ENCODE data around the gene LMCD1. TPM values are rescaled to one million over a fixed set of nuclear protein-coding genes. Genes with fewer than 3 reads are reported as not detected.

The LMCD1 gene
- total and polyA plus RNA-seq, 4 donors = 33.6 to 179 (median 98.4) TPM

DNA sequence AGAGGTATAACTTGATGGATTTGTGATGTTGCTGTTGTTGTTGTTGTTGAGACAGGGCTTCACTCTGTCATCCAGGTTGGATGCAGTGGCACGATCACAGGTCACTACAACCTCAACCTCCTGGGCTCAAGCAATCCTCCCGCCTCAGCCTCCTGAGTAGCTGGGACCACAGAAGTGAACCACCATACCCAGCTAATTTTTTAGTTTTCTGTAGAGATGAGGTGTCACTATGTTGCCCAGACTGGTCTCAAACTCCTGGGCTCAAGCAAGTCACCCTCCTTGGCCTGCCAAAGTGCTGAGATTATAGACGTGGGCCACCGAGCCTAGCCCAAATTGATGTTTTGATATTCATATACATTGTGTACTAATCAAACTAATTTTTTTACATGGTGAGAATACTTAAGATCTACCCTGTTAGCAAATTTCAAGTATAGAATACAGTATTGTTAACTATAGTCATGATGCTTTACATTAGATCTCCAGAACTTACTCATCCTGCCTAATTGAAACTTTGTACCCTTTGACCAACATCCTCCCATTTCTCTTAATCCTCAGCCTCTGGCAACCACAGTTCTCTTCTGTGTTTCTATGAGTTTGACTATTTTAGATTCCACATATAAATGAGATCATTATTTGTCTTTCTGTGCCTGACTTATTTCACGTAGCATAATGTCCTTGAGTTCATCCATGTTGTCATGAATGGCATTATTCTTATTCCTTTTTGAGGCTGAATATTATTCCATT lies 23.2 kb downstream of the LMCD1 start:
- no peak overlapping the region for H3K27ac ChIP-seq (ENCODE audit: low read depth in 1 of 2, low read length in 1 of 2)
- peaks cover 3 to 10% (median 4%) of the 10 kb centered on the region in 4 donors for H3K36me3 ChIP-seq (ENCODE audit: control insufficient read depth in 4 of 4, insufficient read depth in 4 of 4, low read length in 4 of 4)
- no peaks in the 10 kb centered on the region for H3K9me3 ChIP-seq (ENCODE audit: control insufficient read depth in 4 of 4, insufficient read depth in 3 of 4, low read length in 3 of 4)
- H3K9ac ChIP-seq (ENCODE audit: insufficient read depth in 1 of 2, low read length in 2 of 2) = no peak overlapping the region
- H3K4me1 ChIP-seq (ENCODE audit: control insufficient read depth in 5 of 5, insufficient read depth in 5 of 5, low read length in 5 of 5) = peaks cover 12 to 48% (median 16%) of the 10 kb centered on the region in 5 donors
- TF ChIP-seq, protein P1, sequence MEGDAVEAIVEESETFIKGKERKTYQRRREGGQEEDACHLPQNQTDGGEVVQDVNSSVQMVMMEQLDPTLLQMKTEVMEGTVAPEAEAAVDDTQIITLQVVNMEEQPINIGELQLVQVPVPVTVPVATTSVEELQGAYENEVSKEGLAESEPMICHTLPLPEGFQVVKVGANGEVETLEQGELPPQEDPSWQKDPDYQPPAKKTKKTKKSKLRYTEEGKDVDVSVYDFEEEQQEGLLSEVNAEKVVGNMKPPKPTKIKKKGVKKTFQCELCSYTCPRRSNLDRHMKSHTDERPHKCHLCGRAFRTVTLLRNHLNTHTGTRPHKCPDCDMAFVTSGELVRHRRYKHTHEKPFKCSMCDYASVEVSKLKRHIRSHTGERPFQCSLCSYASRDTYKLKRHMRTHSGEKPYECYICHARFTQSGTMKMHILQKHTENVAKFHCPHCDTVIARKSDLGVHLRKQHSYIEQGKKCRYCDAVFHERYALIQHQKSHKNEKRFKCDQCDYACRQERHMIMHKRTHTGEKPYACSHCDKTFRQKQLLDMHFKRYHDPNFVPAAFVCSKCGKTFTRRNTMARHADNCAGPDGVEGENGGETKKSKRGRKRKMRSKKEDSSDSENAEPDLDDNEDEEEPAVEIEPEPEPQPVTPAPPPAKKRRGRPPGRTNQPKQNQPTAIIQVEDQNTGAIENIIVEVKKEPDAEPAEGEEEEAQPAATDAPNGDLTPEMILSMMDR (IDR thresholded peaks at IDR 0.05; ENCODE audit: control extremely low read depth, extremely low read depth) = no peak
- H3K27me3 ChIP-seq (ENCODE audit: control insufficient read depth in 3 of 3, insufficient read depth in 3 of 3, low read length in 2 of 3) = no peaks in the 10 kb centered on the region
- no peak for DNase-seq
- no peak for ATAC-seq (ENCODE audit: insufficient read depth, low FRiP score)
- WGBS, 2 donors = 76 to 87% methylated on average over 5 of the region's 5 CpGs
- H3K4me3 ChIP-seq = no peak overlapping the region

DNA sequence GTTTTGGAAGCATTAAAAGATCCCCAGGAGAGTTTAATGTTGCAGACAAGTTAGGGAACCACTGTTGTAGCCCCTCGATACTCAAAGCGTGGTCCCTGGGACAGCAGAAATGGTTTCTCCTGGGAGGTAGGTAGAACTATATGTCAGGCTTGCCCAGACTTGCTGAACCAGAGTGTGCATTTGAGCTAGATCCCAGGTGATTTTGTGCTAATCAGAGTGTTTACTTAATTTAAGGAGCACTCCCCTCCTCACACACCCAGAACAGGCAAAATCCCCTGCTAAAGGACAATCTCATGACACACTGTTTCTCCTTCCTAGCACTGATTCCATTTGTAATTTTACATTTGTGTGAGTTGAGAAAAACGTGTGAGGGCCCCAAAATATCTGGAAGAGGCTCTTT lies 24.3 kb downstream of the LMCD1 start:
- TF ChIP-seq, protein P1 (IDR thresholded peaks at IDR 0.05; ENCODE audit: control extremely low read depth, extremely low read depth) = no peak
- no peak for ATAC-seq (ENCODE audit: insufficient read depth, low FRiP score)
- Histone ChIP-seq H3K4me3 (no peak overlapping the region), H3K4me1 (ENCODE audit: control insufficient read depth in 5 of 5, insufficient read depth in 5 of 5, low read length in 5 of 5) (peaks cover 9 to 48% (median 22%) of the 10 kb centered on the region in 5 donors), H3K36me3 (ENCODE audit: control insufficient read depth in 4 of 4, insufficient read depth in 4 of 4, low read length in 4 of 4) (peaks cover 4 to 13% (median 7%) of the 10 kb centered on the region in 4 donors), H3K27me3 (ENCODE audit: control insufficient read depth in 3 of 3, insufficient read depth in 3 of 3, low read length in 2 of 3) (no peaks in the 10 kb centered on the region), H3K9ac (ENCODE audit: insufficient read depth in 1 of 2, low read length in 2 of 2) (no peak overlapping the region), H3K27ac (ENCODE audit: low read depth in 1 of 2, low read length in 1 of 2) (peak overlapping the region in 1 of 2 donors; percentile 17), H3K9me3 (ENCODE audit: control insufficient read depth in 4 of 4, insufficient read depth in 3 of 4, low read length in 3 of 4) (no peaks in the 10 kb centered on the region)
- WGBS, 2 donors = 77% methylated on average over 3 of the region's 3 CpGs
- DNase-seq = no peak

DNA sequence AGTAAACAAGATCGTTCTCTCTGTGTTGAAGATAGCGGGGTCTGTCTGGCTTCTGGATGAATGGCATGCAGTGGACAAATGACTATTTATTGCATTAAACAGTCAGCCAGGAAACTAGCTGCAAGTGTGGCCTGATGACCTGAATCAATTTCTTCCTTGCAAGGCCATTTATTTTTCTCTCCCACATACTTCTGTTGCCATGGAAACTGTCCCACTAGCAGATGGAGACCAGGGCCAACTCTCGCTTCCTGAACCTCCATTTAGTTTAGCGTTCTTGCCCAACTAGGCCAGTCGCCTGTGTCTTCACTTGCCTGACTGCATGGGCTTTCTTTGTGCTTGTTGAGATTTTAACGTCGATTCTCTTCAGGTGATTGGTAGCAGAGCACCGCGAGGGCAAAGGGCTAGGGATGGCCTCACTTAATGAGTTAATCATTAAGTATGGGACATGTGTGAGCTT lies 27.6 kb downstream of the LMCD1 start:
- peak overlapping the region; percentile 47 to 67 for H3K27ac ChIP-seq (ENCODE audit: low read depth in 1 of 2, low read length in 1 of 2)
- H3K9ac ChIP-seq (ENCODE audit: insufficient read depth in 1 of 2, low read length in 2 of 2) = peak overlapping the region in 1 of 2 donors; percentile 48
- ATAC-seq (ENCODE audit: insufficient read depth, low FRiP score) (no peak), DNase-seq (peak; percentile 82 to 95 (median 94))
- peaks cover 0 to 10% (median 2%) of the 10 kb centered on the region in 4 donors for H3K36me3 ChIP-seq (ENCODE audit: control insufficient read depth in 4 of 4, insufficient read depth in 4 of 4, low read length in 4 of 4)
- H3K4me3 ChIP-seq = no peak overlapping the region
- no peaks in the 10 kb centered on the region for H3K27me3 ChIP-seq (ENCODE audit: control insufficient read depth in 3 of 3, insufficient read depth in 3 of 3, low read length in 2 of 3)
- no peaks in the 10 kb centered on the region for H3K9me3 ChIP-seq (ENCODE audit: control insufficient read depth in 4 of 4, insufficient read depth in 3 of 4, low read length in 3 of 4)
- TF ChIP-seq, protein P1 (IDR thresholded peaks at IDR 0.05; ENCODE audit: control extremely low read depth, extremely low read depth) = no peak
- H3K4me1 ChIP-seq (ENCODE audit: control insufficient read depth in 5 of 5, insufficient read depth in 5 of 5, low read length in 5 of 5) = peaks cover 12 to 59% (median 28%) of the 10 kb centered on the region in 5 donors
- WGBS, 2 donors = 52 to 70% methylated on average over 9 of the region's 9 CpGs
